ENCODE measurements around the gene TRIM38. TPM values are rescaled to one million over a fixed set of nuclear protein-coding genes. Genes with fewer than 3 reads are reported as not detected.
A peak's percentile ranks its signal among the peaks of the same experiment; 100 is the strongest.

Gene TRIM38
- total and polyA plus RNA-seq, 2 donors (not counting 3 experiments of a cell fraction or from before 2014, with no cell fraction given) = 5.1 to 13.2 TPM

- dilution Hi-C loops (cut with MboI; ENCODE audit: extremely low pct_ligation_motif_present, low sequenced_read_pairs) (no loop called here), intact Hi-C loops (cut with micrococcal nuclease) (no loop called here)
- Histone ChIP-seq H3K27me3 (ENCODE audit: control insufficient read depth in 2 of 2, insufficient read depth in 2 of 2, low read length in 2 of 2) (no peaks in the 10 kb centered on the region), H4K20me1 (replicated peaks; ENCODE audit: control insufficient read depth, extremely low read depth, insufficient read depth, low read length) (no peaks in the 10 kb centered on the region), H3K4me2 (ENCODE audit: insufficient read depth, low read length) (no peak within 1 kb of the TSS), H3K9me3 (replicated peaks; ENCODE audit: control insufficient read depth, insufficient read depth, low read length) (no peaks in the 10 kb centered on the region), H3K27ac (ENCODE audit: insufficient read depth, low read depth, low read length) (no peak within 1 kb of the TSS), H3K36me3 (ENCODE audit: control insufficient read depth in 2 of 2, extremely low read depth in 1 of 2, insufficient read depth in 2 of 2, low read length in 2 of 2) (no peaks in the 10 kb centered on the region), H3K4me1 (ENCODE audit: control insufficient read depth, extremely low read depth, insufficient read depth, low read length) (no peaks in the 10 kb centered on the region), H3K79me2 (ENCODE audit: control insufficient read depth, insufficient read depth, low read length) (no peaks in the 10 kb centered on the region), H3K9me1 (replicated peaks; ENCODE audit: control insufficient read depth, extremely low read depth, insufficient read depth, low read length) (no peaks in the 10 kb centered on the region), H3K4me3 (replicated peaks in 1 of 3; ENCODE audit: insufficient read depth in 1 of 3, low read depth in 1 of 3, low read length in 3 of 3) (no peak within 1 kb of the TSS), H2AFZ (ENCODE audit: low read depth, low read length) (no peak within 1 kb of the TSS), H3K9ac (replicated peaks; ENCODE audit: extremely low read depth, insufficient read depth, low read length) (no peak within 1 kb of the TSS)
- no TSS peak for BruUV-seq (replicated peaks)
- TF ChIP-seq JUN (IDR thresholded peaks at IDR 0.05; ENCODE audit: borderline replicate concordance, insufficient read depth, insufficient read length, low read depth) = no peak
- TF ChIP-seq CTCF (IDR thresholded peaks at IDR 0.05; ENCODE audit: extremely low read depth in 1 of 2, insufficient read depth in 1 of 2, low read depth in 1 of 2, low read length in 2 of 2) = no peak
- TF ChIP-seq EZH2 (IDR thresholded peaks at IDR 0.05; ENCODE audit: borderline replicate concordance, low read depth, low read length, severe bottlenecking) = no peak
- no peak for TF ChIP-seq MYC (IDR thresholded peaks at IDR 0.05; ENCODE audit: low read depth, low read length)
- TF ChIP-seq GATA2 (IDR thresholded peaks at IDR 0.05; ENCODE audit: insufficient read depth, insufficient read length, low read depth, low read length) = no peak
- TF ChIP-seq POLR2AphosphoS5 (IDR thresholded peaks at IDR 0.05; ENCODE audit: insufficient read depth, low read depth, low read length) = no peak
- no peak for TF ChIP-seq FOS (IDR thresholded peaks at IDR 0.05; ENCODE audit: borderline replicate concordance, insufficient read depth, low read length)
- no peak for TF ChIP-seq MAX (IDR thresholded peaks at IDR 0.05; ENCODE audit: insufficient read depth, insufficient read length)
- no peak for TF ChIP-seq POLR2A (IDR thresholded peaks at IDR 0.05; ENCODE audit: low read depth, low read length)
- DNase-seq (ENCODE audit: low read depth, low spot score) (peak; percentile 13), FAIRE-seq (no peak)
- ChIA-PET POLR2A (no interaction called here), CTCF (no interaction called here)
Measured at GRCh38 chr6:25930532-25931410, 31.8 kb upstream of the TRIM38 start, which contains the start of gene SLC17A2. SLC17A2 (minus strand) TSS chr6:25930691; CDS start chr6:25925796, 4,895 bp downstream.

Data from endothelial cell of umbilical vein (primary cell).